HEK293 (cell line): Measurements from ENCODE around the gene STEAP1.
"Not testable (repeated sequence)": the region's sequence is repeated elsewhere in the genome, so short reads cannot be mapped to it uniquely, and the experiment has no call there.

Experiments
- CTCF ChIA-PET: fragments of 350-600 bp; formaldehyde crosslinking; extraction: SDS; loops from one replicate; lab custom pipeline; 2021; ENCODE audit warnings: antibody characterized with exemption; lab: Yijun Ruan, JAX
- POLR2A ChIA-PET: fragments of 300-600 bp; formaldehyde crosslinking; extraction: SDS; loops from one replicate; lab custom pipeline; 2020; ENCODE audit warnings: antibody characterized with exemption, inconsistent platforms; lab: Yijun Ruan, JAX
- H3K27ac ChIP-seq: fragments of 200-500 bp; sonication (Bioruptor generic); 2 replicates; pipeline ENCODE4 v1.5.1; 2014; ENCODE audit warnings: low read depth, low read length, control low read depth, inconsistent platforms; ENCODE audit errors: extremely low read depth
- H3K36me3 ChIP-seq, 2 experiments: fragments of 200-500 bp in 1 of 2; sonication (Bioruptor generic) in 1 of 2; 1 replicate in 1 of 2; 2 replicates in 1 of 2; pipeline ENCODE4 v1.5.1; 2014 to 2017; ENCODE audit warnings: inconsistent platforms in 2 of 2, low read length in 2 of 2; ENCODE audit not compliant: control insufficient read depth in 2 of 2, insufficient read depth in 1 of 2
- H3K4me1 ChIP-seq: fragments of 200-500 bp; sonication (Bioruptor generic); 2 replicates; pipeline ENCODE4 v1.5.1; 2014; ENCODE audit warnings: mild to moderate bottlenecking, low read length, inconsistent platforms; ENCODE audit not compliant: control insufficient read depth, insufficient read depth
- H3K4me3 ChIP-seq: 2 replicates; pipeline ENCODE4 v1.5.1; 2011; ENCODE audit warnings: low read depth, mild to moderate bottlenecking, control low read depth, low read length, moderate library complexity
- H3K9me3 ChIP-seq: fragments of 200-500 bp; sonication (Bioruptor generic); 2 replicates; pipeline ENCODE4 v1.5.1; 2014; ENCODE audit warnings: low read depth, low read length, inconsistent platforms; ENCODE audit not compliant: control insufficient read depth, insufficient read depth
- ELK4 ChIP-seq: IDR thresholded peaks from 2 replicates; pipeline ENCODE4 v1.6.1; 2011; ENCODE audit warnings: mild to moderate bottlenecking, low read depth, low read length, borderline replicate concordance
- GFI1B ChIP-seq: fragments of 450-650 bp; formaldehyde crosslinking; IDR thresholded peaks from 2 replicates; pipeline ENCODE4 v1.5.1; 2016; ENCODE audit warnings: missing biosample characterization, missing genetic modification characterization
- GLI4 ChIP-seq: fragments of 450-650 bp; formaldehyde crosslinking; IDR thresholded peaks from 2 replicates; pipeline ENCODE4 v1.5.1; 2016; ENCODE audit warnings: missing biosample characterization, missing genetic modification characterization
- KLF16 ChIP-seq: fragments of 450-650 bp; formaldehyde crosslinking; IDR thresholded peaks from 2 replicates; pipeline ENCODE4 v1.5.1; 2017; ENCODE audit warnings: missing biosample characterization, missing genetic modification characterization
- MEIS1 ChIP-seq: sonication (generic); formaldehyde crosslinking; IDR thresholded peaks from 2 replicates; pipeline ENCODE4 v1.8.1; 2022; ENCODE audit warnings: missing genetic modification reagents, mild to moderate bottlenecking, borderline replicate concordance
- MYNN ChIP-seq: fragments of 450-650 bp; formaldehyde crosslinking; IDR thresholded peaks from 2 replicates; pipeline ENCODE4 v1.5.1; 2016; ENCODE audit warnings: missing biosample characterization, missing genetic modification characterization, borderline replicate concordance
- ZNF140 ChIP-seq: fragments of 450-650 bp; formaldehyde crosslinking; IDR thresholded peaks from 2 replicates; pipeline ENCODE4 v1.5.1; 2016; ENCODE audit warnings: missing biosample characterization, missing genetic modification characterization
- ZNF155 ChIP-seq: fragments of 450-650 bp; formaldehyde crosslinking; IDR thresholded peaks from 2 replicates; pipeline ENCODE4 v1.5.1; 2016; ENCODE audit warnings: missing biosample characterization, missing genetic modification characterization
- ZNF239 ChIP-seq: fragments of 450-650 bp; formaldehyde crosslinking; IDR thresholded peaks from 2 replicates; pipeline ENCODE4 v1.5.1; 2016; ENCODE audit warnings: missing biosample characterization, missing genetic modification characterization
- ZNF26 ChIP-seq: fragments of 450-650 bp; formaldehyde crosslinking; IDR thresholded peaks from 2 replicates; pipeline ENCODE4 v1.5.1; 2016; ENCODE audit warnings: missing biosample characterization, missing genetic modification characterization
- ZNF324 ChIP-seq: fragments of 450-650 bp; formaldehyde crosslinking; IDR thresholded peaks from 2 replicates; pipeline ENCODE4 v1.5.1; 2016; ENCODE audit warnings: missing biosample characterization, missing genetic modification characterization
- ZNF391 ChIP-seq: fragments of 450-650 bp; formaldehyde crosslinking; IDR thresholded peaks from 2 replicates; pipeline ENCODE4 v1.5.1; 2016; ENCODE audit warnings: low read depth, missing biosample characterization, missing genetic modification characterization, borderline replicate concordance
- ZNF426 ChIP-seq: fragments of 450-650 bp; formaldehyde crosslinking; IDR thresholded peaks from 2 replicates; pipeline ENCODE4 v1.5.1; 2017; ENCODE audit warnings: missing biosample characterization, missing genetic modification characterization, mild to moderate bottlenecking, inconsistent platforms, moderate library complexity
- ZNF48 ChIP-seq: fragments of 450-650 bp; formaldehyde crosslinking; IDR thresholded peaks from 2 replicates; pipeline ENCODE4 v1.5.1; 2016; ENCODE audit warnings: missing biosample characterization, missing genetic modification characterization
- ZNF549 ChIP-seq: fragments of 450-650 bp; IDR thresholded peaks from 2 replicates; pipeline ENCODE4 v1.5.1; 2018; ENCODE audit warnings: missing biosample characterization, missing genetic modification characterization, mild to moderate bottlenecking, inconsistent platforms, moderate library complexity
- ZNF707 ChIP-seq: fragments of 450-650 bp; formaldehyde crosslinking; IDR thresholded peaks from 2 replicates; pipeline ENCODE4 v1.5.1; 2016; ENCODE audit warnings: missing biosample characterization, missing genetic modification characterization
- ZSCAN5A ChIP-seq: fragments of 450-650 bp; formaldehyde crosslinking; IDR thresholded peaks from 2 replicates; pipeline ENCODE4 v1.5.1; 2016; ENCODE audit warnings: missing biosample characterization, missing genetic modification characterization
- TF ChIP-seq, protein P1 (sequence below): fragments of 450-650 bp; formaldehyde crosslinking; IDR thresholded peaks from 2 replicates; pipeline ENCODE4 v1.5.1; 2016; ENCODE audit warnings: missing biosample characterization, missing genetic modification characterization
- TF ChIP-seq, protein P2 (sequence below): fragments of 450-650 bp; formaldehyde crosslinking; IDR thresholded peaks from 2 replicates; pipeline ENCODE4 v1.5.1; 2016; ENCODE audit warnings: missing biosample characterization, missing genetic modification characterization

STEAP1 gene

GRCh38 chr7:90155206-90155605 is 937 bp downstream of the STEAP1 start (continued):
- TF ChIP-seq GFI1B (no peak), ZNF426 (tag by site-specific recombination) (no peak), ZNF707 (tag by site-specific recombination) (no peak), MEIS1 (CRISPR knock-in tag) (no peak)

- H3K36me3 ChIP-seq, CTCF ChIA-PET, H3K4me3 ChIP-seq, H3K27ac ChIP-seq, POLR2A ChIA-PET, H3K9me3 ChIP-seq, H3K4me1 ChIP-seq: not testable (repeated sequence)
Measured at GRCh38 chr7:90157331-90157730, 3.1 kb downstream of the STEAP1 start.

DNA sequence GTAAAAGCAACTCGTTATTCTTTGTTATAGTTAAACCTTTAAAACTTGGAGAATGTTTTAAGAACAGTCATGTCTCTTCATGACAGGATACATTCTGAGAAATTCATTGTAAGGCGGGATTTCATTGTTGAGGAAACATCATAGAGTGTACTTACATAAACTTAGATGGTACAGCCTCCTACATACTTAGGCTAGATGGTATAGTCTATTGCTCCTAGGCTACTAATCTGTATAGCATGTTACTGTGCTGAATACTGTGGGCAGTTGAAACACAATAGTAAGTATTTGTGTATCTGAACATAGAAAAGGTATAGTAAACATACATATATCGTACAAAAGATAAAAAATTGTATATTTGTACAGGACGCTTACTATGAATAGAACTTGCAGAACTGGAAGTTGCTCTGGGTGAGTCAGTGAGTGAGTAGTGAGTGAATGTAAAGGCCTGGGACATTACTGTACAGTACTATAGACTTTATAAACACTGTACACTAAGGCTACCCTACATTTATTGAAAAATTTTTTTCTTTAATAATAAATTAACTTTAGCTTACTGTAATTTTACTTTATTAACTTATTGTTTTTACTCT is 3.6 kb downstream of the STEAP1 start:
- H3K4me1 ChIP-seq, POLR2A ChIA-PET, H3K9me3 ChIP-seq, H3K27ac ChIP-seq, CTCF ChIA-PET, H3K36me3 ChIP-seq, H3K4me3 ChIP-seq: not testable (repeated sequence)

GRCh38 chr7:90163534-90163933 is 9.3 kb downstream of the STEAP1 start:
- no peak for TF ChIP-seq KLF16 (tag by site-specific recombination)
- TF ChIP-seq GLI4 (tag by site-specific recombination), result no peak
- TF ChIP-seq ZNF155, result no peak
- TF ChIP-seq ZNF48, result no peak
- TF ChIP-seq ZSCAN5A (tag by site-specific recombination), result no peak
- TF ChIP-seq ZNF26 (tag by site-specific recombination), result no peak
- TF ChIP-seq ZNF140, result no peak
- no peak for TF ChIP-seq ZNF391
- TF ChIP-seq, protein P1, sequence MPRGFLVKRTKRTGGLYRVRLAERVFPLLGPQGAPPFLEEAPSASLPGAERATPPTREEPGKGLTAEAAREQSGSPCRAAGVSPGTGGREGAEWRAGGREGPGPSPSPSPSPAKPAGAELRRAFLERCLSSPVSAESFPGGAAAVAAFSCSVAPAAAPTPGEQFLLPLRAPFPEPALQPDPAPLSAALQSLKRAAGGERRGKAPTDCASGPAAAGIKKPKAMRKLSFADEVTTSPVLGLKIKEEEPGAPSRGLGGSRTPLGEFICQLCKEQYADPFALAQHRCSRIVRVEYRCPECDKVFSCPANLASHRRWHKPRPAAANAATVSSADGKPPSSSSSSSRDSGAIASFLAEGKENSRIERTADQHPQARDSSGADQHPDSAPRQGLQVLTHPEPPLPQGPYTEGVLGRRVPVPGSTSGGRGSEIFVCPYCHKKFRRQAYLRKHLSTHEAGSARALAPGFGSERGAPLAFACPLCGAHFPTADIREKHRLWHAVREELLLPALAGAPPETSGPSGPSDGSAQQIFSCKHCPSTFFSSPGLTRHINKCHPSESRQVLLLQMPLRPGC (tag by site-specific recombination), result no peak
- TF ChIP-seq, protein P2, sequence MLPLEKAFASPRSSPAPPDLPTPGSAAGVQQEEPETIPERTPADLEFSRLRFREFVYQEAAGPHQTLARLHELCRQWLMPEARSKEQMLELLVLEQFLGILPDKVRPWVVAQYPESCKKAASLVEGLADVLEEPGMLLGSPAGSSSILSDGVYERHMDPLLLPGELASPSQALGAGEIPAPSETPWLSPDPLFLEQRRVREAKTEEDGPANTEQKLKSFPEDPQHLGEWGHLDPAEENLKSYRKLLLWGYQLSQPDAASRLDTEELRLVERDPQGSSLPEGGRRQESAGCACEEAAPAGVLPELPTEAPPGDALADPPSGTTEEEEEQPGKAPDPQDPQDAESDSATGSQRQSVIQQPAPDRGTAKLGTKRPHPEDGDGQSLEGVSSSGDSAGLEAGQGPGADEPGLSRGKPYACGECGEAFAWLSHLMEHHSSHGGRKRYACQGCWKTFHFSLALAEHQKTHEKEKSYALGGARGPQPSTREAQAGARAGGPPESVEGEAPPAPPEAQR (tag by site-specific recombination), result no peak
- TF ChIP-seq ZNF549 (tag by site-specific recombination), result no peak
- TF ChIP-seq ZNF707 (tag by site-specific recombination), result no peak
- no peak for TF ChIP-seq ELK4
- no peak for TF ChIP-seq MYNN
- no peak for TF ChIP-seq ZNF239 (tag by site-specific recombination)
- TF ChIP-seq ZNF324 (tag by site-specific recombination), result no peak
- no peak overlapping the region for H3K27ac ChIP-seq
- H3K4me3 ChIP-seq, result no peak overlapping the region
- H3K36me3 ChIP-seq, result peaks cover 0 to 4% of the 10 kb centered on the region in 2 experiments; a peak in 1 of 3 replicates
- H3K4me1 ChIP-seq, result no peaks in the 10 kb centered on the region
- CTCF ChIA-PET, result interaction anchor here (0.7 kb wide), 1 partner anchor 247 kb away, joined by 3 read pairs; no protein-coding TSS in a partner anchor
- POLR2A ChIA-PET, result no interaction called here
- no peaks in the 10 kb centered on the region for H3K9me3 ChIP-seq
